GM19025 (cell line): ENCODE data around the gene DCAF11.
A peak's percentile ranks its signal among the peaks of the same experiment; 100 is the strongest.
"Not testable (repeated sequence)": the region's sequence is repeated elsewhere in the genome, so short reads cannot be mapped to it uniquely, and the experiment has no call there.

ENCODE experiments used
- ATAC-seq: cut with Tn5 transposase; IDR thresholded peaks from one replicate; pipeline ENCODE4 v1.9.1; 2021; ENCODE audit warnings: mild to moderate bottlenecking, low read depth, moderate library complexity; ENCODE audit not compliant: unreplicated experiment

Gene DCAF11

DNA sequence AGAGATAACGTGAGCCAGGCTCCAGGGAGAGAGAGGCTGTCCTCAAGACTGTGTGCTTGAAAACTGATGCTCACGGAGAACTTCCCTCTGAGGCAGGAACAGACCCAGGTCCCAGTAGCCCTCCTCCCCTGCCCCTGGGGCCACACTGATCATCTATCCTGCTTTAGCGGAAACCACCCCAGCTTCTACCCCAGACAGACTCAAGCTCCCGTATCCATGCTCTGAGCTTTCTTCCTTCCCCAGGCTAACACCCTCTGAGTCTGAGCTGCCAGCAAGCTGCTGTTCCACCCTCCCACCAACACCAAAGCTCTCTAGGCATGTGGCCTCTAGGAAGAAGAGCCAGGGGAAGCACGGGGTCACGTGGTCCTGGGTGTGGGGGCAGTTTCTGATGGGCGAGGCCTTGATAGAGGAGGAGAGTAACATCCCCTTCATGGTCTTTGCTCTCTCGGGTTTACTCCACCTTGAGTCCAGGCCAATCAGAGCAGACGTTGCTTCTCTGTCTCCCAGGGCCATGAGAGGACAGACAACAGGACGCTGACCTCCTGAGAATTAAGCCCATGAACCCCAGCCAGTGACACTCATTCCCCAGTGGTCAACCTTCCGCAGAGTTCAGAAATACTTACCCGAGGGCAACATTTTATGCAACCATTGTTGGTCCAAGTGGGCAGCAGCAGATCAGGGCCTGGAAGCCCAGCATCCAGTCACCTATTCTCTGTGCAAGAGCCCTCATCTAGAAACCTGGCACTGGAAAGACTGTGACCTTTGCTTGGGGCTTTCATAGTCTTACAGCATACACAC lies 19.1 kb upstream of the DCAF11 start:
- peak; percentile 57 for ATAC-seq

DNA sequence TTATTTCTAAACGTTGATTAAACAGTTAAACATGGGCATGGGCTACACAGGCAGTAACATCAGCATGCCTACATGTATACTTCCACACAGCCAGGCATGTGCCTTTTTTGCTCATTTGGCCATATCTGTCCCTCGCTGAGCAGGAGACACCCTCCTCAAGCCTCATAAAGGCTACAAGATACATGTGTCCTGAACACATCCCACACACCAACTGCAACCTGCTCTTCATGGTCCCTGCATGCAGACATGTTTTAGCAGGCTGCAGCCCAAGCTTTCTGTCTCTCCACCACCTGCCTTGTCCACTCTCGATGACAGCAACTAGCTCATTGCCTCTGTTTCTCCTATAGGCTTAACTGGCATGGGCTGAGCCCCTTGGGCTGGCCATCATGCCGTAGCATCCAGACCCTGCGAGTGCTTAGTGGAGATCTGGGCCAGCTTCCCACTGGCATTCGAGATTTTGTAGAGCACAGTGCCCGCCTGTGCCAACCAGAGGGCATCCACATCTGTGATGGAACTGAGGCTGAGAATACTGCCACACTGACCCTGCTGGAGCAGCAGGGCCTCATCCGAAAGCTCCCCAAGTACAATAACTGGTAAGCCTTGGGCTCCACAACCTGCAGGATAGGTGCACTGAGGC lies 17.9 kb upstream of the DCAF11 start:
- no peak for ATAC-seq

GRCh38 chr14:24098229-24098926 lies 16.2 kb upstream of the DCAF11 start:
- no peak for ATAC-seq

DNA sequence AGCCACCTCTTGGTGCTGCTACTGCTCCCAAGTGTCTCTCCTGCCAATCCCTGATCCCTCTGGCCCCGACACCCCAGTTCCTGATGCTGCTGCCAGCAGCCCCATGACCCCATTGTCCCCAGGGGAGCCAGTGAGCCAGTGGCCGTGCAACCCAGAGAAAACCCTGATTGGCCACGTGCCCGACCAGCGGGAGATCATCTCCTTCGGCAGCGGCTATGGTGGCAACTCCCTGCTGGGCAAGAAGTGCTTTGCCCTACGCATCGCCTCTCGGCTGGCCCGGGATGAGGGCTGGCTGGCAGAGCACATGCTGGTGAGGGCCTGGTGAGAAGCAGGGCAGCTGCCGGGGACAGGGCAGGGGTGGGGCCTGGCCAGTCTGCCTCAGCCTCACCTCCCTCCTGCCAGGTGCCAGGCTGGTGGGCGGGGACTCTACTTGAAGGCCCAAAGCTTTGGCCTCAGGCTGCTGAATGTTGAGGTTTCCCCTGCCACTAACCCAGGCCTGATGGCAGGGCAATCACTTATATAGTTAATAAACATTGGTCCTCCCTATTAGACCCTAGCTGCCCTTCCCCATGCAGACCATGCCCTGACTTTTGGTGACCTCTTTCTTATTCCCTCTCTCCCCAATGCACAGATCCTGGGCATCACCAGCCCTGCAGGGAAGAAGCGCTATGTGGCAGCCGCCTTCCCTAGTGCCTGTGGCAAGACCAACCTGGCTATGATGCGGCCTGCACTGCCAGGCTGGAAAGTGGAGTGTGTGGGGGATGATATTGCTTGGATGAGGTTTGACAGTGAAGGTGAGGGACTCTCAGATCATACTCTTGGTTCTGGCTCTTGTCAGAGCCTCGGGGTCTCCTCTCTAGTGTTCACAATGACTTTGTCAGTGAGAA lies 15.4 kb upstream of the DCAF11 start:
- no peak for ATAC-seq

DNA sequence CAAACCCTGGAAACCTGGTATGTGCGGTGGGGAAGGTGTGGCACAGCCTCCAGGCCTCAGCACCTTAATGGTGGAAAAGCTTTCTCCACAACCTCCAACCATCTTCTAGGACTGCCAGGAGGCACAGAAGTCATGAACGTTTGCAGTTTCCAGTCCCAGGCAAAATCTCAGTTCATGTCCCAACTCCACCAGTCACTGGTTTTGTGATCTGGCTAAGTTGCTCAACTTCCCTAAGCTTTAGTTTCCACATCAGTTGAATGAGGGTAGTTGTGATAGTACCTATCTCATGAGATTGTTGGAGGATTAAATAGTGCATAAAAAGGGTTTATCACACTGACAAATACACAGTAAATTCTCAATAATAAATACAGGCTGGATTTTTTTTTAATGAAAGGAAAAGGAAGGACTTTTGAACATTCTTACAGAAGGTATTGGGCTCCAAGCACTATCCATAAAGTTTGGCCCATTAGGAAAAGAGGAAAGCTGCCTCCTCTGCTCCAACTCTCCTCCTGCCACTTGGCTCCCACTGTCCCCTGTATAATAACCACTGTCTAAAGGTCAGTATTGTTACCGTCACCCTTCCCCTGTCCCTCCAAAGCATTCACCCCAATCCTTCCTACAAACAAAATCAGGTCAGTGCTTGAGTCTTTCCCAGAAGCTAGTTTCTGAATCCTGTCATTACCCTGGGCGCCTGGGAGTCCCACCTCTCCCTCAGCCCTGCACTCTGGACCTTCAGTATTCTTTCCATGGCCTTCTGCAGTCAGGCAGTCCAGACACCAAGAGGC lies 14.2 kb upstream of the DCAF11 start:
- ATAC-seq = no peak

GRCh38 chr14:24100982-24101494 lies 13.5 kb upstream of the DCAF11 start:
- ATAC-seq = no peak

DNA sequence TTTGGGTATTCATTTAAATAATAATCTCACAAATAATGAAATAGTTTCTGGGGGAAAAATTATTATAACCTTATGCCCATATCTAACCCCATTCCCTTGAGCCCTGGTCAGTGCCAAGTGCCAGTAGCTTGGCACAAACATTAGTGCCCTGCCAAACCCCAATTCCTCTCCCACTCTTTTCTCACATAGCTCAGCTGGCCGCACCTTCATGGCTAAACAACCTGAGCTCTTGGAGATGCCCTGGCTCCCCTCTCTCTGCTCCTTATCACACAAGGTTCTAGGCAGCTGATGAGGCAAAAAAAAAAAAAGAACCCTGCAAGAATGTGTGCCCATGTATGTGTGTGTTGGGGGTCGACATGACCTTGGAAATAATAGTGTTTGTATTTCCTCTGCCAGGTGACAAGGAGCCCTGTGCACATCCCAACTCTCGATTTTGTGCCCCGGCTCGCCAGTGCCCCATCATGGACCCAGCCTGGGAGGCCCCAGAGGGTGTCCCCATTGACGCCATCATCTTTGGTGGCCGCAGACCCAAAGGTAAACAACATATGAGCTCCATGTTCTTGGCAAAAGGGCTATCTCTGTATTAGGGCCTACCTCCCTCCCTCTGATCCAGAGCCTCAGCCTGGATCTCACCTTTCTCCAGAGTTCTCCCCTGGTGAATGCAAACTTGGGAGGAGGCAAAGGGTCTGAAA lies 12.1 kb upstream of the DCAF11 start:
- no peak for ATAC-seq

GRCh38 chr14:24103451-24103850 lies 11.1 kb upstream of the DCAF11 start:
- ATAC-seq = no peak

DNA sequence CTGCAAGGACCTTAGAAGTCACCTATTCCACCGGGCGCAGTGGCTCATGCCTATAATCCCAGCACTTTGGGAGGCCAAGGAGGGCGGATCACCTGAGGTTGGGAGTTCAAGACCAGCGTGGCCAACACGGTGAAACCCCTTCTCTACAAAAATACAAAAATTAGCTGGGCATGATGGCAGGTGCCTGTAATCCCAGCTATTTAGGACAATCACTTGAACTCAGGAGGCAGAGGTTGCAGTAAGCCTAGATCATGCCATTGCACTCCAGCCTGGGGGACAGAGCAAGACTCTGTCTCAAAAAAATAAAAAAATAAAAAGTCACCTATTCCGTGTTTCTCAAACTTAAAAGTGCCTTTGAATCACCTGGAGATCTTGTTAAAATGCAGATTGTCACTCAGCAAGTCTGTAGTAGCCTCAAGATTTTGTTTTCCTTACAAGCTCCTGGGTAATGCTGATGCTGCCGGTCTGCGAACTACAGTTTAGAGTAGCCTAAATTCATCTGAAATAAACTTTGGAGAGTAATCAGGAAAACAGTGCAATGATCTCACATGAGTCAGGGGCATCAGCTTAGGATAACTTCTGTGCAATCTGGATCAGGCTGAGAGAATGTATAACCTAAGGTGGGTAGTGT lies 8.9 kb upstream of the DCAF11 start:
- ATAC-seq = not testable (repeated sequence)

- ATAC-seq = no peak
Measured at GRCh38 chr14:24106672-24107271, 7.8 kb upstream of the DCAF11 start.

DNA sequence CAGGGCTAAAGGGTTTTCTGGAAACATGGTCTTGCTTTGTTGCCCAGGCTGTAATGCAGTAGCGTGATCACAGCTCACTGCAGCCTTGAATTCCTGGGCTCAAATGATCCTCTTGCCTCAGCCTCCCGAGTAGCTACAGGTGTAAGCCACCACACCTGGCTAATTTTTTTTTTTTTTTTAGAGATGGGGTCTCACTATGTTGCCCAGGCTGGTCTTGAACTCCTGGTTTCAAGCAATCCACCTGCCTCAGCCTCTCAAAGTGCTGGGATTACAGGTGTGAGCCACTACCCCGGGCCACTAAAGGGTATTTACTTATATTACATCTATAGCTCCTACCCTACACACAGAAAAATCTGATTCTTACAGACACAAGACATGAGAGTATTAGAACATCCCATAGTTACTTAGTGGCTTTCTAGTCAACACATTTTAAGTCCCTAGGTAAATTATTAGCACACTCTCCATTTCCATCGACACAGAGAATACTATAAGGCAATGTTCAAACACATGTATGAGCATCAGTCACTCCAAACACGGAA lies 6.2 kb upstream of the DCAF11 start:
- peak; percentile 26 for ATAC-seq

GRCh38 chr14:24110060-24110459 lies 4.5 kb upstream of the DCAF11 start:
- ATAC-seq = no peak

DNA sequence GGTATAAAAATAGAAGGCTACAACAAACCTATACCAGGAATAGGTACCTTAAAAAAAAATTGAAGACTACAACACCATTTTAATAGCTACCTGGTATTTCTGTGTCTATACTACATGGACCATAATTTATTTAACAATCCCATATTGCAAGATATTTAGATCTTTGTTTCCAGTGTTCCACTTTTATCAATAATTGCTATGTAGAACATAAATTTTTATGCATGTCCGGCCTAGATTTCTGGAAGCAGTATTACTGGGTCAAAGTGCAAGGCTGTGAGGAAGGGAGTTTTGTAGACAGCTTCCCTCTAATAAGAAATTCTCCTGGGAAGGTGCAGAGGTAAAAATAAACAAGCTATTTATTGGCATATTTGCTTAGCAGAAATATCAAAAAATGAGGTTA lies 4.1 kb upstream of the DCAF11 start:
- ATAC-seq = no peak

- ATAC-seq = no peak
Measured at GRCh38 chr14:24113379-24113800, 1.2 kb upstream of the DCAF11 start.

DNA sequence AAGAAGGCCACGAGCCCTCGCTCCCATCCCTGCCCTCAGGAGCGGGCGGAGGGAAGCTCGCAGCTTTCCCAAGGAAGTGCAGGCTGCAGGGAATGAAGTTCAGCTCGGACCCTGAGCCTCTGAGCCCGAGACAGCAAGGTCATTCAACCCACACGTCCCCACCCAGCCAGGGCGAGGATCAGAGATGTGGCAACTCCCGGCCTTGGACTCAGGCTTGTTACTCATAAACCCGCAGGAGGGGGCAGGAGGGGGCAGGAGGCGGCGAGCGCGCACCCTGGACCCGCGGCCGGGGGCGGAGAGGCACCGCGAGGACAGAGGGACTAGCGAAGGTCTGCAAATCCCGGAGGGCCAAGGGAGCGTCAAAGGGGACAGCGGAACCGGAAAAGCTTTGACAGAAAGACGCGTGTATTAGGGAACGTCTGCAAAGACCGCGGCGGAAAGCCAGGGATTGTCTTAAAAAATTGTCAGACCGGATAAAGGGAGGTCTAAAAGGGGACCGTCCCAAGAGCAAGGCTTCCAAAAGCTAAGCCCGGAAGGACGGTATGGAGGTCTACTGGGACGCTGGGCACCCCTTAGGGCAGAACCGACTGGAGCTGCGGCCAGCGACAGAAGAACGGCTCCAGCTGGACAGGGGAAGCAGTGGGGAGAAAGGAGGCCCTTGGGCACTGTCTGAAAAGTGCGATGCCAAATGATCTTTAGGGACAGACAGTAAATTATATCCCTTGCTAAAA lies 611 bp upstream of the DCAF11 start:
- ATAC-seq = peak; percentile 24

DNA sequence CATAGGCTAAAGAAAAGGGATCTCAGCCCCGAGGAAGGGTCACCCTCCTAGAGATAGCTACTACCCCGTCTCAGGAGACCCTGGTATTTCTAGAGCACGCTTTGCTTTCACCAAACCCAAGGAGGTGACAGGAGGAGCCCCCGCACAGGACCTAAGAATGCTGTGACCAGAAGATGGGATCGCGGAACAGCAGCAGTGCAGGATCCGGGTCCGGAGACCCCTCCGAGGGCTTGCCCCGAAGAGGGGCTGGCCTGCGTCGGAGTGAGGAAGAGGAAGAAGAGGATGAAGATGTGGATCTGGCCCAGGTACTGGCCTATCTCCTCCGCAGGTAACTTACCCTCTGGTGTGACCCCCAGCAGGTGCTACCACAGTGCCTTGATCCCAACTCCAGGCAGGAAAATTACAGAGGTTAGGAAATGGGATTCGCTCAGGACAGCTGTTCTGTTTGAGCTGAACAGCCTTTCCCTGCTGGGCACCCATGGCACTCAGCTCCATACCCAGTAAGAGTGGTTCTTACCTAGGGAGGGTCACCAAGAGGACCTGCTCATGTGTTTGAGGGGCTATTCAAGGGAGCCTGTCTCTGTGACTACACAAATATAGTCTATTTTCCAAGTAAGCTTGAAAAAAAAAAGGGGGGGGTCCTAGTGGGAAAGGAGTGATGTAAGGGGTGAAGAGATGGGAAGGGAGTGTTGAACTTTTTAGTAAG lies 998 bp downstream of the DCAF11 start:
- no peak for ATAC-seq
